ENCODE results near the gene TTC31.

The TTC31 gene

DNA sequence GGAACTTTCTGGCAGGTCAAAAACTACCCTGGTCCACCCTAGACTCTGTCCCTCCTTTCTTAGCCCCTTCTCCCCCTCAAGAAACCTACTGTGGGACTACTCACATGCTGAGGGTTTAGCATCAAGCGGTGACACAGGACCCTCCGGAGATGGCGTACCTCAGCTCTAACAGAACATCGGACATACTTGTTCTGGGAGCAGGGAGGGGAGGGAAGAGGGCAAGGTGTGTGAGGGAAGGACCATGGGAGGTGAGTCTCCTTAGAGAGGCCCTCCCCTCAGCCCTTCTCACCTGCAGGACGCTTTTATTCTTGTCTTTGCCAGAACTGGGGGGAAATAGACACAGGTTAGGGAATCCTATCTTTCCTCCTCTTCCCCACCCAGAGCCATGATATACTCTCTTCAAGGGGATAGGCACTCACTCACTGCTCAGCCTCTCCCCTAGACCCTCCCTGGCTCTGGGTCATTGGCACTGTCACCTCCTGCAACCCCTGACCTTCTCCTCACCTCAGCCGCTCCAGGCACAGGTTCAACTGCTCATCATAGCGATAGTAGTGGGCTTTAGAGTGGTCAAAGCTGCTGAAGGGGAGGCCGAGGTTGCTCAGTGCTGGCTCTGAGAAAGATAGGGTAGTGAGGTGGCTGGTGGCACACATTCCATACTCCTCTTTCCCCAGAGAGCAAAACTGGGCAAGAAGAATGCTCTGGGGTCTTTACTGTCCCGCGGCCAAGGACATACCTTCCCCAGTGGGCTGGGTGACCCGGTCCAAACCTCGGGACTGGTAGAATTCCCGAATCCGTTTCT lies 22.8 kb downstream of the TTC31 start:
- no peak for DNase-seq

DNA sequence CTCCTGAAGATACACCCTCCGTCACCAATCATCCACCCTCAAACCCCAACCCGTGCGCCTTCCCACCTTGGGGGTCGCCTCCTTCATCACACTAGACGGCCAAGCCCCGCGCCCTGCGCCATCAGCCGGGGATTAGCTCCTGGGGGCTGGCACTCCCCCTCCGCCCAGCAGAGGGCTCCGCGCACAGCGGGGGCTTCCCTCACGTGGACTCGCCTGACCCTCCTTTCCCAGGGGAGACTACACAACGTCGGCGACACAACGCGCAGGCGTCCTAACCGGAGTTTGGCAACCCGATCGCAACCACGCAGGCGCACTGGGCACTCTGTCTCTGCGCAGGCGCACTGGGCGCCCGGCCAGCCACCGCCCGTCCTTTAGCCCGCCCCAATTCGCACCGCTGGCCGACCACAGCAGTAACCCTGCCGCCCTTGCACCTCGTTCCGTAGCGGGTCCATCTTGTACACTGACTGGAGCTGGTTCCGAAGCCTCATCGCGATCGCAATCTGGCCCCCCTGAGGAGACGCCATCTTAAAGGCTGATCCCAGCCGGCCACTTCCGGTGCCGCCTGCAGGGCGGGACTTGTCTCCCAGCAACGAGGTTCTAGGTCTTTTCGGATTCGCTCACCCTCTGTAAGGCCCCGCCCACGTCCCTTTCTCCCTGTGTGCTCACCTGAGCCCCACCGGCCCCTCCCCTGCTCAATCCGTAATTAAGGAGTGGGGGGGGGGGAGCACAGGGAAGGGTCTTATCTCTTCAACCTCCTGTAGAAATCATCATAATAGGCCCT lies 24.5 kb downstream of the TTC31 start, which contains the start of gene PCGF1:
TSS of gene PCGF1 (minus strand) at position 551 of the 781 bp plus-strand sequence. CDS start at position 524, 27 bp downstream.
- DNase-seq: peak; percentile 93 to 97

DNA sequence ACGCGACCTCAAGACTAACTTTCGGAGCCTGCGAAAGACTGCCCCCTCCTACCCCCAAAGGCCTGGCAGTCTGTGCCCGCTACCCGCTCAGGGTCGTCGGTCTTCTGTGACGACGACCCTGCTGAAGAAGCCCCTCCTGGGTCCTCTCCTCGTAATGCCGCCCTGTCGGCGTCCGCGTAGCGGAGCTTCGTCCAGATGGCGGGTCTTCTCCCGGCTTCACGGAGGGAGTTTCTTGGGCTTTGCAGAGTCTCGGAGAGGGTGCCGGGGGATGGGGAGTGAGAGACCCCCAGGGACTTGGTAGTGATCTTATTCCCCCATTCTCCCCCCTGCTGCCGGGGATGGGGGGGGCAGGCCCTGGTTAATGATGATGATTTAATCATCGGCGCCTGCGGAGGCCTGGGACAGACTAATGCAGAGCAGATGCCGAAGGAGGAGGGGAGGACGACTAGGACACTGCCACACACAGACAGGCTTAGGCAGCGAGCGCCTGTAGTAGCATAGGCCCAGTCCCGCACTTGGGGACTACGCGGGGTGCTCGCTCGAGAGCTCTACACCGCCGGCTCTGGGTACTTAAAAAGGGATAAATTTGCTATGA lies 25.1 kb downstream of the TTC31 start:
- DNase-seq: peak in 1 of 2 experiments; percentile 52

DNA sequence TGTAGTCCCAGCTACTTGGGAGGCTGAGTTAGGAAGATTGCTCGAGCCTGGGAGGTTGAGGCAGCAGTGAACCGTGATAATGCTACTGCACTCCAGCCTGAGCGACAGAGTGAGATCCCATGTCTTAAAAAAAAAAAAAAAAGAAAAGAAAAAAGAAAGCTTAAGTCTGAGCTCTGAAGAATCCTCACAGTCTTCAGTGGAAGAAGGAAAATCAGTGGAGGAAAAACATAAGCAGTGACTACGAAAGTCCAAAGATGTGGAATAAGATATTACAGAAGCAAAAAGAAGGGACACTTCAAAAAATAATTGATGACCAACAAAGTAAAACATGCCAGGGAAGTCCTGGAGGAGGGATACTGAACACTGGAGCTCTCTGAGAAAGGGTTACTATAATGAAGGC lies 27.4 kb downstream of the TTC31 start:
- no peak for DNase-seq

DNA sequence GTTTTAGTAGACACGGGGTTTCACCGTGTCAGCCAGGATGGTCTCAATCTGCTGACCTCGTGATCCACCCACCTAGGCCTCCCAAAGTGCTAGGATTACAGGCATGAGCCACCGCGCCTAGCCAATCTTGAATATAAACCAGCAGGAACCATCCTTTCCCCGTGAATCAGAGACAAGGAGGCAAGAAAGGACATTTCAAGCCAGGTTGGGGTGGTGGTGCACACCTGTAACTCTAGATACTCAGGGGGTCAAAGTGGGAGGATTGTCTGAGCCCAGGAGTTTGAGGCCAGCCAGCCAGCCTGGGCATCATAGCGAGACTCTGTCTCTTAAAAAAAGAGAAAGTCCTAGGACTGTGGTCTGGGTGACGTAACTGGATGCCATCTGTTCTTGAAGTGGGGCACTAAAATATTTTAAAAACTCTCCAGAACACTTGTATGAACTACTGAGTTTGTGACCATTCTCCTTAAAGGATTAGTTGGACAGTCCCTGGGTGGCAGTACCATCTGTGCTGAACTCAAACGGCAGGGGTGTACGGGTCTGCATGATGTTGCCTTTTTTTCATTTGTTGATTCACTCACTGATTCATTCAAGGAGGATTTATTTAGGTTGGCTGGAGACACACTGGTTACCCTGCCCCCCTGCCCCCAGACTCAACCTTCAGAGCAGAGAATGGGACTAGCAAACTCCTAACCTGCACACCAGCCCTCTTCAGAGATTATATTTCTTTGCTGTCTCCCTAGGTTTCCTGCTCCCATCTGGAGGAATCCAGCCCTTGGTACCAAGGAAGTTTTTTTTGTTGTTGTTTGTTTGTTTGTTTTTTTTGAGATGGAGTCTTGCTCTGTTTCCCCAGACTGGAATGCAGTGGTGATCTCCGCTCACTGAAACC lies 28.5 kb downstream of the TTC31 start:
- DNase-seq: no peak

DNA sequence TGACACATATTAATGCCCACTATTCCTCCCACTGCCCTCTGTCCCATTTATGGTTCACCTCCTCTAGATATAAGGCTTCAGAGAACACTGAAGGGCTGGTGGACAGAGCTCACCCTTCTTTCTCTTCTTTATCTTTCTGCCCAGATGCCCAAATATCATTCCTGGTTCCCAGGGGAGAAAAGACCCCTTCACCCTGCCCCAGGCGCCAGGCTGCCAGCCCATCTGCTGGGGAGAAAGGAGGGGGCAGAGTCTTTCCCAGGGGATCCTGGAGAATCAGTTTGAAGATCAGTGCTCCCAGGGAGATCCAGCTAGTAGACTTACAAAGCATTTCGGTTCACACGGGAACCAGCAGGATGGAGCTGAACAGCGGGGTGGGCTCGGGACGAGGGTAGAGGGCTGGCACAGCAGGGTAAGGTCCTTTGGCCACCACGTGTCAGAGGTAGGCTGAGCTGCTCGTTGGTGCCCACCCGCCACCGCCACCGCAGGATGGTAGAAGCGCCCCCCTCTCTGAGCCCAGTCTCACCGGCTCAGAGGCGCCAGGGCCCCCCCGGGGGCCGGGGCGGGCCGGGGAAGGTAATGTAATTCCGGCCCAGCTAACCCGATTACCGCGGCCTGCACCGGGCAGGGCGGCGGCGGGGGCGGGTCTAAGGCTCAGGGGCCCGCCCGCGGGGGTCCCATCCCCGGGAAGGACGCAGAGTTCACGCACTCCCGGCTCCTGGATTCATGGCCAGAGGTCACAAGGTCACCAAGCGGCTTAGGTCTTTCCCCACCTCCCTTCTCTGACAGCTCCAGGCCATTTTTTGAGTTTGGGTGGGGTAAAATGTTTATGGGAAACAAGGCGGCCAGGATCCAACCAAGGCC lies 30.1 kb downstream of the TTC31 start:
- DNase-seq: no peak

DNA sequence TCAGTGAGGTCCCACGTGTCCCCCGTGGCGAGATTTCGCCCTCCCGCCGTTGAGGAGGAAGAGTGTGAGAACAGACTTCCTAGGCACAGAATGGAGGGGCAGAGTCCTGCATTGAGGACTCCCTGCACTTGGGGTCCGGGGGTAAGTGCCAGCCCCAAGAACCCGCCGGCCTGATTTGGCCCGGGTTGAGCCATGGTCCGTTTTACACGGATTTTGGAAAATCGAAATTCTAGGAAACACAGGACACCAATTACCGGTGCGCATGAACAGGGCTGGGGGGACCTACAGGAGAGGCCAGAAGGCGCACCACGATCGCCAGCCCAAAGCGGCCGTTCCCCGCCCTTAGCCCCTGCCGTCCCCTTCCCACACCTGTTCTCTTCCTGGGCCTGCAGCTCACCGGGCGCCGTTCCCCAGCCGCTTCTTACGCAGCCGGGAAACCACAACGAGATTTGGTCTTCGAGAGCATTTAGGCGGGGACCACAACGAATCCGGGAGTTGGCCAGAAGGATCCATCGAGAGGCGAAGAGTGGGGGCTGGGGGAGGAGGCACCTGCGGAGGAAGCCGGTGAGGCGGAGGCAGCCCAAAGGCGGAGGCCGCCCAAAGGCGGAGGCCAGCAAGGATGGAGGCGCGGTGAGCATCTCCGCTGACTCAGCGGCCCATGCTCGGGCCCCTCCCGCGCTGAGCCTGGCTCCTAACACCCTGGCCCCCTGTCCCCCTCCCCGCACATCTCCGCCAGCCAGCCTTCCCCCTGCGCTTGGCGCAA lies 30.9 kb downstream of the TTC31 start:
- DNase-seq: no peak

DNA sequence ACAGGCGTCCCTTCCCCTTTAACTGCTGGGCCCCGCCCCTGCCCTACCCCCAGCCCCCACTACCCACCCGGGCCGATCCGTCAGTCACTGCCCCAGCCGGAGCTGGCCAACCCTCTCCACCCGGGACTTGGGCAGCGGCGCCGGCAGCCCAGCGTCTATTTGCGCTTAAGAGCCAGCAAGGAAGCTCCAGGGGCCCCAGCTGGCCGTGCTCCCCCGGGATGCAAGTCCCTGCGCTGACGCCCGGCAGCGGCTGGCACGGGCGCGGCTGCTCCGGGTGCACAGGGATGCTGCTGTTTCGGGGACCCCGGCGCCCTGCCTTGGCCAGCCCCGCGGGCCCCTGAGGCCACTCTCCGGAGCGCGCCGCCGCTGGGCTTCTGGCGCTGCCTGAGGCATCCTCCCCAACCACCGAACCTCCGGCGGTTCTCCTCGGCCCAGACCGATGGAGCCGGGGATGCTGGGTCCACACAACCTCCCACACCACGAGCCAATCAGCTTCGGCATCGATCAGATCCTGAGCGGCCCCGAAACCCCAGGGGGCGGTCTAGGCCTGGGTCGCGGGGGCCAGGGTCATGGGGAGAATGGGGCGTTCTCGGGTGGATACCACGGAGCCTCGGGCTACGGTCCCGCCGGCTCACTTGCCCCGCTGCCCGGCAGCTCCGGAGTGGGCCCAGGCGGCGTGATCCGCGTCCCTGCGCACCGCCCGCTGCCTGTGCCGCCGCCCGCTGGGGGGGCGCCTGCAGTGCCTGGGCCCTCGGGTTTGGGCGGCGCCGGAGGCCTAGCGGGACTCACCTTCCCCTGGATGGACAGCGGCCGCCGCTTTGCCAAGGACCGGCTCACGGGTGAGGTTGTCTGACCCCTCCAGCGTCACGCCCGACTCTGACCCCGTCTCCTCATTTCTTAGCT lies 31.7 kb downstream of the TTC31 start, which contains the start of gene TLX2:
TSS of gene TLX2 (plus strand) at position 83 of the 903 bp plus-strand sequence. CDS start at position 440, 357 bp downstream.
- no peak for DNase-seq

DNA sequence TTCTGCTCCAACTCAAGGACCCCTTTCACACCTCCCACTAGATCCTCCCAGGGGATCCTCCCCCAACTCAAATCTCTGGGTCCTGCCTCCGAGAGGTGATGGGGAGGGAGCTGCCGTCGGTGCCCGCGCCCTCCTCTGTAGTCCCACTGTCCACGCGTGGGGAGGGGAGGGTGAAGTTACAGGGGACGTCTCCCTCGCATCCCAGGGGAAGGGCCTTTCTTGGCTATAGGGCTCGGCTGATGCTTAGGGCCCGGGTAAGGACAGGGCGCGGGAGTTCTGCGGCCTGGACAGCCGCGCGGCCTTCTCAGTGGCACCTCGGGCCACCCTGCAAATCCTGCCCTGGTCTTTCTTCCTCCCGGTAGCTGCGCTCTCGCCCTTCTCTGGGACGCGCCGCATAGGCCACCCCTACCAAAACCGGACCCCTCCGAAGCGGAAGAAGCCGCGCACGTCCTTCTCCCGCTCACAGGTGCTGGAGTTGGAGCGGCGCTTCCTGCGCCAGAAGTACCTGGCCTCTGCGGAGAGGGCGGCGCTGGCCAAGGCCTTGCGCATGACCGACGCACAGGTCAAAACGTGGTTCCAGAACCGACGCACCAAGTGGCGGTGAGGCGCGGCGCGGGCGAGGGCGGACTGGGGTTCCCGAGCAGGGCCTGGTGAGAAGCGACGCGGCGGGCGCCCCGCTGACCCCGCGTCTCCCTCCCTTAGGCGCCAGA lies 32.5 kb downstream of the TTC31 start:
- DNase-seq: no peak

DNA sequence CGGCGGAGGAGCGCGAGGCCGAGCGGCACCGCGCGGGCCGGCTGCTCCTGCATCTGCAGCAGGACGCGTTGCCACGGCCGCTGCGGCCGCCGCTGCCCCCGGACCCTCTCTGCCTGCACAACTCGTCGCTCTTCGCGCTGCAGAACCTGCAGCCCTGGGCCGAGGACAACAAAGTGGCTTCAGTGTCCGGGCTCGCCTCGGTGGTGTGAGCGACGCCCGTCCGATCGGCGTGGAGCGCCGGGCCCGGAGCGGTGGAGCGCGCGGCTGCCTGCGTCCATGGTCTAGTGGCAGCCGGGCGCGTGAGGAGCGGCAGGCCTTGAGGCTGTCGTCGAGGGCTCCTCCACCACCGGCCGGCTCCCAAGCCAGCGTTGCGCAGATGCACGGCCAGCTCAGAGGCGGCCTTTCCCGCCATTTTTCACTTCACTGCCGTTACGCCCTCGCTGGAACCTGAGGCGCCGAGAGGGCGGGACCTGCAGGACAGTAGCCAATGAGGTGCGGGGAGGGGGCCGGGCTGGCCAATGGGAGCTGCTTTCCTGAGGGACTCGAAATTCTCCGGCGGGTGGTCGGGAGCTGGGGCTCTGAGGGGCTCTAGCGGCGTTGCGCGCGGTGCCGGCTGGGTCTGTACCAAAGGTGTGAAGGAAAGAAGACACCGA lies 33.2 kb downstream of the TTC31 start:
- no peak for DNase-seq

DNA sequence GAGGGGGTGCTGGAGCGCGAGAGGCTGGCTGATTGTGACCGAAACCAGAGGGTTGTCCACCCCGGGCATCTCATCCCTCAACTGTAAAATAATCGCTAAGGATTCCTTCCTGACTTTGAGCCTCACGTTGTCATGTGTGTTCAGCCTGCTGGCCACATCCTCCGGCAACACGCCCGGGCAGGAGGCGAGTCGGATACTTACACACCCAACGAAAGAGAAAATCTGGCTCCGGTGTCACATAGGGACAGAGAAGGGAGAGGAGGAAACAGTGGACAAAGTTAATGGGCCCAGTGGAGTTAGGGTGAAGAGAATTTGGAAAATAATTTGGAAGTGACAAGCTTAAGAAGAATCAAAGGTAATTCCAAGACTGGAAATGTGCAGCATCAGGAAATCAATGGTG lies 33.8 kb downstream of the TTC31 start:
- no peak for DNase-seq

DNA sequence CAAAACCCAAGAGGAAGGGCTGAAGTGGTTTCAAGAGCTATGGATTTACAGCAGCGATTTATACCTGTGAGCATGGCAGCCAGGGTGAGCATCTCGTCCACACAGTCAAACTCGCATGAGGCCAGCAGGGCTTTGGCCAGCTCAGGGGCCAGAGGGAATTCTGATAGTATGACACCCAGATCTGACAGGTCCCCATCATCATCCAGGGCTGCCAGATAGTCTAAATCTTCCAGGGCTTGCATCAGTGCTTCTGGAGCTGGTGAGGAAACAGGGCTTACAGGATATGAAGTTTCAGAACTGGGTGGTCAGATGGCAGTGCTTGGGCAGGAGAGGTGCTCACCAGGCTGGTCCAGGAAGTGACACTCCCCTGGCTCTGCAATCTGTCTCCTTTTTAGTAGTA lies 39.6 kb downstream of the TTC31 start:
- DNase-seq: no peak

DNA sequence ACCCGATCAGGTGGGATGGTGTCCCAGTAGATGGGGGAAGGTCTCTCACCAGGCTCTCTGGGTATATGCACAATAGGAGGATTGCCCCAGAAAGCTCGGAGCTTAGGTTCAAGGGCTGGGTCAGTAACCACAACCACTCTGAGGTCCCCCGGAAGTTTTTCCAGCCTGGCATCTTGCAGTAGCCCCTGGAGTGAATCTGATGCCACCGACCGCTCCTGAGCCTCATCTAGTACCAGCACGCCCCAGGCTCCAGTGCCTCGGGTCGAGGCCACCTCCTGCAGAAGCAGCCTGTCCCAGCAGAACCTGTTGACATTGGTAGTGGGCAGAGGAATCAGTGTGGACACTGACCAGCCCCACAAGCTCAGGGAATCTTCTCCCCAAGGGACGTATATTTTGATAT lies 41.1 kb downstream of the TTC31 start:
- no peak for DNase-seq

DNA sequence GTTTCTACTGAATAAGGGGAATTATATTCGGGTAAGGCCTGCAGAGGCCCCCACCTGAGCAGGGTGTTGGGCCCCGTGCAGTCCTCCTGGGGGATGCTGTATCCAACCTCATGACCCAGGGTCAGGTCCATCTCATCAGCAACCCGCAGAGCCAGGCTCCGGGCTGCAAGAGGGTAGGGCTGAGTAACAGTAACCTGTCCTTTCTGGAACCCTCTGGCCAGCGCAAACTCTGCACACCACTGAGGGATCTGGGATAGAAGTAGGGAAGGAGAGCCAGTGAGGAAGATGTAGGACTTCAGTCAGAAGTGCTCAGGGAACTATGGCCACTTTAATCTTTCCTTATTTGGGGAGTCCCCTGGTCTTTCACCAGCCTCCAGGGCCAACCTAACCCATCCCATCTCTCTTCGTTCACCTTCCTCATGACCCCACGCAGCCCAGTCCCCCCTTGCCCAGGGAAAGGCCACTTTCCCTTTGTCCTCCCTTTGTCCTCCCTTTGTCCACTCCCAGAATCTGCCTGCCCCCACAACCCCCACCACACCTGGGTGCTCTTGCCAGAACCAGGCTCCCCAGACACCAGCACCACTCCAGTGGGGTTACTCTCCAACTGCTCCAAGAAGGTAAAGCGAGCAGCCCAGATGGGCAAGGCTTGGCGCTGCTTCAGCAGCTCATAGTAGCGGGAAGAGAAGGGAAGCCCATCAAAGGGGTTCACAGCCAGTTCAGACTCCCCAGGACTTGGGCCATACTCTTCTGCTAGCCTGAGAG lies 42.3 kb downstream of the TTC31 start:
- DNase-seq: no peak

DNA sequence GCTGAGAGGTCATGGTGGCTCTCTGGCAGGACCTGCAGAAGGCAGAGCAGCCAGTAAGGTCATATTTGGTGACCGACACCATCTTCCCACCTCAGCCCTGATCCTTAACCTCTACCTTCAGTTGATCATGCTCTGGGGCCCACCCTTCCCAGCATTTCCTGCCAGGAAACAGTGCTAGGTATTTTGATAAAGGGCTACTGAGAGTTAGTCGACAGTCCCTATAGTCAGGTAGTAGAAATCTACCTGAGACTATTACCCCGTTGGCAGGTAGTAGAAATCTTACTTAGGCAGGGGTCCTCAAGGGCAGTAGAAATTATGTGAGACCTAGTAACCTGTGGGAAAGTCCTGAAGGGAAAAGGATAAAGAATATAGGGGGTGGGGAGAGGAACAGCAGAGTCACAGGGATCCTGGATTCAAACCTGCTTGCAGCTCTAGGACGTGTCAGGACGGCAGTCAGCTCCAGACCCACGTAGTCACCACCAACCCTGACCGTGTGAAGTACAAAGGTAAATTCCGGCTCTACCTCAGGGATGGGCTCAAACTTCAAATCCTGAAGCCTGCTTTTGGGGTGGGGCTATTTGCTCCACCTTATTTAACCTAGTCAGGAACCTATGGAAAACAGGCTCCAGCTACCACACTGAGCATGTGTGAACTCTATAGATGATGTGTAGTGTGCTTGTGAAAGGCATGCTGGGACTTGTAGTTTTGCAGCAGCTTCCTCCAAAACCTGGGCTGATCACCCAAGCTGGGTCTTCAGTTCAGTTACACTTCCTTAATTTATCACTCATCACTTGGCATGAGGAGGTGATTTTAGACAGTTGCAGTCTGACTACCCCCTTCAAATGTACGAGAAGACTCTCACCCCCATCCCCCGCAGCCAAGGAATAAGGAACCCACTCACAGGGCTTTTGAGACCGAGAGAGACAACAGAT lies 43.1 kb downstream of the TTC31 start, which contains the start of gene DQX1:
TSS of gene DQX1 (minus strand) at position 515 of the 932 bp plus-strand sequence. CDS start at position 13, 502 bp downstream.
- peak in 1 of 2 experiments; percentile 16 for DNase-seq

DNA sequence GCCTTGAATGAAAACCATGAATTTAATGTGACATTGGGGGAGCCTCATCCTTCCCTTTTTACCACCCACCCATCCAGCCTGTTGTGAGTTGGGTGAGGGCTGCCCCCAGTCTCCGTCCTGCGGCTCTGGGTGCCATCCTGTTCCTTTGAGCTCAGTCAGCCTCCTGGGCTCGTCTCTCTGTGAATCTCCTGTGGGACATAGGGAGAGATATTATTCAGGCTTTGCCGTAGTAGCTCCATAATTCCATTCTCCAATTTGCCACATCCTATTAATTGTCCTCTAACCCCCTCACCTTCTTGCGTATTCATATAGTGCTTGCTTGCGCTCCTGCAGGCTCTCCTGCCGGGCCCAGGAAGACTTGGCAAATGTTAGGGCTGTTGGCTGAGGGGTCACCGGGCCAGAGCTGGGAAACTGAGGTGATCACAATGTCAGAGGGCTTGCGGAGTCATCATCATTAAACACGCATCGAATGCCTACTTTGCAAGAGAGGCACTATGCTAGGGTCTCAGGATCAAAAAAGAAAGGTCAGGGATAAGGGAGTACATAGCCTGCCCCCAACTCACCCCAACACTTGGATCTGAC lies 43.9 kb downstream of the TTC31 start:
- DNase-seq: no peak
